ENCODE measurements around the gene ZCCHC14.
"Not testable (repeated sequence)": the region's sequence is repeated elsewhere in the genome, so short reads cannot be mapped to it uniquely, and the experiment has no call there.

Gene ZCCHC14

GRCh38 chr16:87407511-87408112 is 85.2 kb downstream of the ZCCHC14 start:
- no peak for DNase-seq

- no peak for DNase-seq
These were observed 86.2 kb downstream of the ZCCHC14 start for GRCh38 chr16:87406495-87407088.

- no peak for DNase-seq
These were observed 87.8 kb downstream of the ZCCHC14 start for GRCh38 chr16:87404764-87405625.

GRCh38 chr16:87395181-87395842 is 97.5 kb downstream of the ZCCHC14 start:
- no peak for DNase-seq

GRCh38 chr16:87393680-87394055 is 99.2 kb downstream of the ZCCHC14 start:
- no peak for DNase-seq

GRCh38 chr16:87392821-87393679 is 99.8 kb downstream of the ZCCHC14 start:
- DNase-seq: peak; percentile 77

- peak; percentile 99 for DNase-seq
These were observed 100.6 kb downstream of the ZCCHC14 start, which contains the start of gene MAP1LC3B for GRCh38 chr16:87391950-87392820. Gene MAP1LC3B, plus strand, starts transcription at chr16:87392336. Its CDS starts 92 bp downstream, at chr16:87392428.

- DNase-seq: no peak
These were observed 101.4 kb downstream of the ZCCHC14 start for GRCh38 chr16:87391324-87391949.

GRCh38 chr16:87390641-87391323 is 102.0 kb downstream of the ZCCHC14 start:
- DNase-seq: no peak

GRCh38 chr16:87389914-87390313 is 102.9 kb downstream of the ZCCHC14 start:
- DNase-seq: not testable (repeated sequence)

GRCh38 chr16:87389245-87389644 is 103.6 kb downstream of the ZCCHC14 start:
- DNase-seq: no peak

GRCh38 chr16:87388818-87389134 is 104.0 kb downstream of the ZCCHC14 start:
- DNase-seq: no peak

GRCh38 chr16:87387942-87388817 is 104.6 kb downstream of the ZCCHC14 start:
- DNase-seq: peak; percentile 79

- not testable (repeated sequence) for DNase-seq
These were observed 108.0 kb downstream of the ZCCHC14 start for GRCh38 chr16:87384875-87385167.

- peak; percentile 96 for DNase-seq
These were observed 108.5 kb downstream of the ZCCHC14 start for GRCh38 chr16:87384162-87384874.

- DNase-seq: peak; percentile 74
These were observed 109.2 kb downstream of the ZCCHC14 start, which contains the start of gene FBXO31 for GRCh38 chr16:87383505-87384161. Gene FBXO31, minus strand, starts transcription at chr16:87383776. Its CDS starts 32 bp downstream, at chr16:87383744.

- DNase-seq: no peak
These were observed 110.6 kb downstream of the ZCCHC14 start for GRCh38 chr16:87382023-87382785.
